OCI-LY3 (cell line): ENCODE measurements around the gene SLIT1.

Experiments used
- H2AFZ ChIP-seq: fragments of 200-600, 300-600 bp; shearing (Covaris generic); 2 replicates; pipeline ENCODE4 v1.6.0; 2014; ENCODE audit warnings: antibody characterized with exemption, low read depth, low read length
- H3K27ac ChIP-seq: fragments of 200-600, 300-600 bp; sonication (generic); 2 replicates; pipeline ENCODE4 v1.5.1; 2014; ENCODE audit warnings: mild to moderate bottlenecking, low read length, moderate library complexity, mixed read lengths
- H3K27me3 ChIP-seq: fragments of 200-600, 300-600 bp; sonication (generic); 2 replicates; pipeline ENCODE4 v1.6.1; 2014; ENCODE audit warnings: low read depth, low read length, mixed read lengths
- H3K36me3 ChIP-seq: fragments of 200-600, 300-600 bp; sonication (generic); replicated peaks from 2 replicates; pipeline ENCODE3; 2014; ENCODE audit warnings: low read depth, low read length, mixed read lengths
- H3K4me1 ChIP-seq: fragments of 300-600, 200-600 bp; sonication (generic); 2 replicates; pipeline ENCODE4 v1.6.1; 2014; ENCODE audit warnings: low read length, mixed read lengths
- H3K4me2 ChIP-seq: fragments of 200-600, 300-600 bp; sonication (generic); 2 replicates; pipeline ENCODE4 v1.6.1; 2014; ENCODE audit warnings: low read length, mixed read lengths
- H3K4me3 ChIP-seq: fragments of 300-600, 200-600 bp; sonication (generic); 2 replicates; pipeline ENCODE4 v1.5.1; 2014; ENCODE audit warnings: antibody characterized with exemption, mild to moderate bottlenecking, low read length, moderate library complexity
- H3K79me2 ChIP-seq: fragments of 300-600, 200-600 bp; shearing (Covaris generic); 2 replicates; pipeline ENCODE4 v1.6.1; 2014; ENCODE audit warnings: mild to moderate bottlenecking, low read length, mixed read lengths
- H3K9ac ChIP-seq: fragments of 300-600, 200-600 bp; shearing (Covaris generic); 2 replicates; pipeline ENCODE4 v1.6.0; 2014; ENCODE audit warnings: mild to moderate bottlenecking, low read length, moderate library complexity
- H3K9me3 ChIP-seq: fragments of 200-600, 300-600 bp; shearing (Covaris generic); 2 replicates; pipeline ENCODE4 v1.6.1; 2014; ENCODE audit warnings: low read length, mixed read lengths; ENCODE audit not compliant: insufficient read depth
- H4K20me1 ChIP-seq: fragments of 200-600, 300-600 bp; sonication (generic); 2 replicates; pipeline ENCODE4 v1.6.1; 2016; ENCODE audit warnings: low read length, mixed read lengths; ENCODE audit not compliant: insufficient read depth
- EZH2phosphoT487 ChIP-seq: fragments of 200-600 bp; shearing (Covaris generic); IDR thresholded peaks from 2 replicates; pipeline ENCODE4 v1.6.1; 2018; ENCODE audit warnings: antibody characterized with exemption, mixed run types, low read depth
- TF ChIP-seq, protein P1 (sequence below): fragments of 200-600, 300-600 bp; sonication (generic); IDR thresholded peaks from 2 replicates; pipeline ENCODE4 v1.5.1; 2014; ENCODE audit warnings: antibody characterized with exemption, low read length, low read depth

SLIT1 gene

DNA sequence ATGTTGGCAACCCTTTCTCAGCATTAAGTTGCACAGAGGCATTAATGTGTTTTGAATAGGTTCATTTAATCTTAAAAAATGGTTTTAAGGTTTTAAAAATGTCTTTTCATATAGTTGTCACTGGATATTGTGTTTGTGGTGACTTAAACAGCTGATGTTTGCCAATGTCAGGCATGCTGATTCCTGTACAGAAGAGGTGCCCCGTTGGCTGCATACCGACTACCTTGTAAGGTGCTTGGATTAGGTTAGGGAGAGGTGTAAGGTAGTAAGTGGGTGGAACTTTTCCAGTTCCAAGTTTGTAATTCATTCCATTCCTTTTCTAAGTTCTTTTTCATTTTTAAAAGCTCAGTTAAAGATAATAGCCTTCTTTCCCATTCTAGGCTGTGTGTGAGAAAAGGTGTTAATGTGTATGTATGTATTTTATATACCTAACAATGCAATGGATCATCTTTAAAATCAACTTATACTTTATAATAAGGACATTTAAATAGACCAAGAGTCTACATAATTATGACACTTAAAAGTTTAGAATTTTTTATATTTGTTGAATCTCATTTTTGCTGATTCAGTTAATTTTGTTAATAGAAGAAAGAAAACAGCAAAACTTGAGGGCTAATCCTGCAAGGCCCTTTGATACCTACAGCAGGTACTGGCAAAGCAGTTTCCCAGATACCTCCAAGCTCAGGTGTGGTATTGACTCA, 198.5 kb downstream of the SLIT1 start:
- Histone ChIP-seq H3K36me3 (no peaks in the 10 kb centered on the region), H3K4me3 (no peak overlapping the region), H3K79me2 (no peaks in the 10 kb centered on the region), H3K4me1 (peaks cover under 1% of the 10 kb centered on the region), H2AFZ (no peak overlapping the region), H3K9me3 (no peaks in the 10 kb centered on the region), H3K9ac (no peak overlapping the region), H3K27me3 (no peaks in the 10 kb centered on the region), H4K20me1 (no peaks in the 10 kb centered on the region), H3K27ac (no peak overlapping the region), H3K4me2 (no peak overlapping the region)
- no peak for TF ChIP-seq EZH2phosphoT487
- TF ChIP-seq, protein P1, sequence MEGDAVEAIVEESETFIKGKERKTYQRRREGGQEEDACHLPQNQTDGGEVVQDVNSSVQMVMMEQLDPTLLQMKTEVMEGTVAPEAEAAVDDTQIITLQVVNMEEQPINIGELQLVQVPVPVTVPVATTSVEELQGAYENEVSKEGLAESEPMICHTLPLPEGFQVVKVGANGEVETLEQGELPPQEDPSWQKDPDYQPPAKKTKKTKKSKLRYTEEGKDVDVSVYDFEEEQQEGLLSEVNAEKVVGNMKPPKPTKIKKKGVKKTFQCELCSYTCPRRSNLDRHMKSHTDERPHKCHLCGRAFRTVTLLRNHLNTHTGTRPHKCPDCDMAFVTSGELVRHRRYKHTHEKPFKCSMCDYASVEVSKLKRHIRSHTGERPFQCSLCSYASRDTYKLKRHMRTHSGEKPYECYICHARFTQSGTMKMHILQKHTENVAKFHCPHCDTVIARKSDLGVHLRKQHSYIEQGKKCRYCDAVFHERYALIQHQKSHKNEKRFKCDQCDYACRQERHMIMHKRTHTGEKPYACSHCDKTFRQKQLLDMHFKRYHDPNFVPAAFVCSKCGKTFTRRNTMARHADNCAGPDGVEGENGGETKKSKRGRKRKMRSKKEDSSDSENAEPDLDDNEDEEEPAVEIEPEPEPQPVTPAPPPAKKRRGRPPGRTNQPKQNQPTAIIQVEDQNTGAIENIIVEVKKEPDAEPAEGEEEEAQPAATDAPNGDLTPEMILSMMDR: no peak

DNA sequence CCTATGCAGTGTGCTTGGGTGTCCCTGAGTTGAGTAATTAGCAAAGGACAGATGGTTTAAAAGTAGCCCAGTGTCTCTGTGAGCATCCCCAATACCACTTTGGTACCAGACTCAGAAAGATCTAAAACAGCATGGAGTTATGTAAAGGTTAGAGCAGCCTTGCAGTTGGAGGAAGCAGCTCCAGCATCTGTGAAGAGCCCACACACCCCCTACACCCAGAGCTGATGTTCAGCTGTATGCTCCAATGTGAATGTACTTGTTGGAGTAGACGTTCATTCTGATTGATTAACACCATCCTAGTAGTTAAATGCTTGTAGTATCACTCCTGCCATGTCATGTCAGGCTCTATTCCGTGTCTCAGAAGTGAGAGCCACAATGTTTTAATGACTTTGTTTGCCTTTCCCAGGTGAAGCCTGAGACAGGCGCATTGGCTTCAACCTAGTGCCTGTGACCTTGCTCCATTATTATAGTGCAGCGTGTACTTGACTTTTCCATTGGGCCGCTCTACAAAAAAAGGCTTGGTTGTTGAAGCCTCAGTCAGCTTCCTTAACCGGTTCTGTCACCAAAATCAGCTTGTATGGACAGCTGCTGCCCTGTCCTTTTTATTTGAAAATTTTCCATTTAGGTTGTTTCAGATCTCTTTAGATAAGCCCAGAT, 199.4 kb downstream of the SLIT1 start:
- H3K9ac ChIP-seq: no peak overlapping the region
- no peak overlapping the region for H3K4me2 ChIP-seq
- no peak overlapping the region for H2AFZ ChIP-seq
- no peaks in the 10 kb centered on the region for H3K4me1 ChIP-seq
- no peak overlapping the region for H3K4me3 ChIP-seq
- no peaks in the 10 kb centered on the region for H4K20me1 ChIP-seq
- H3K36me3 ChIP-seq: no peaks in the 10 kb centered on the region
- no peaks in the 10 kb centered on the region for H3K27me3 ChIP-seq
- TF ChIP-seq, protein P1: no peak
- no peak for TF ChIP-seq EZH2phosphoT487
- no peak overlapping the region for H3K27ac ChIP-seq
- no peaks in the 10 kb centered on the region for H3K9me3 ChIP-seq
- H3K79me2 ChIP-seq: no peaks in the 10 kb centered on the region

DNA sequence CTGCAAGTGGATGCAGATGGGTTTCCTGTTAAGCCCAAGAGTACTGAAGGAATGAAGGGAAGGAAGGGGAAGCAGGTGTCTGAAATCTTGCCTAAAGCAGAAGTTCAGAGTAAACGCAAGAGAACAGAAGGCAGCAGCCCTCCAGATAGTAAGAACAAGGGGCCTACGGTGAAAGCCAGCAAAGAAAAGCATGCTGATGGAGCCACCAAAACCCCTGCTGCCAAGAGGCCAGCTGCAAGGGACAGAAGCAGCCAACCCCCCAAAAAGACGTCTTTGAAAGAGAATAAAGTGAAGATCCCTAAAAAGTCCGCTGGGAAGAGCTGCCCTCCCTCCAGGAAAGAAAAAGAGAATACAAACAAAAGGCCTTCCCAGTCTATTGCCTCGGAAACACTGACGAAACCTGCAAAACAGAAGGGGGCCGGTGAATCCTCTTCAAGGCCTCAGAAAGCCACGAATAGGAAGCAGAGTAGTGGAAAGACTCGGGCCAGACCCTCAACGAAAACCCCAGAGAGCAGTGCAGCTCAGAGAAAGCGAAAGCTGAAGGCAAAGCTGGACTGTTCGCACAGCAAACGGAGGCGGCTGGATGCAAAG, 201.1 kb downstream of the SLIT1 start:
- TF ChIP-seq, protein P1: no peak
- no peak for TF ChIP-seq EZH2phosphoT487
- Histone ChIP-seq H4K20me1 (no peaks in the 10 kb centered on the region), H3K4me3 (no peak overlapping the region), H2AFZ (no peak overlapping the region), H3K9ac (no peak overlapping the region), H3K4me1 (no peaks in the 10 kb centered on the region), H3K27me3 (no peaks in the 10 kb centered on the region), H3K9me3 (no peaks in the 10 kb centered on the region), H3K36me3 (no peaks in the 10 kb centered on the region), H3K4me2 (no peak overlapping the region), H3K27ac (no peak overlapping the region), H3K79me2 (no peaks in the 10 kb centered on the region)

DNA sequence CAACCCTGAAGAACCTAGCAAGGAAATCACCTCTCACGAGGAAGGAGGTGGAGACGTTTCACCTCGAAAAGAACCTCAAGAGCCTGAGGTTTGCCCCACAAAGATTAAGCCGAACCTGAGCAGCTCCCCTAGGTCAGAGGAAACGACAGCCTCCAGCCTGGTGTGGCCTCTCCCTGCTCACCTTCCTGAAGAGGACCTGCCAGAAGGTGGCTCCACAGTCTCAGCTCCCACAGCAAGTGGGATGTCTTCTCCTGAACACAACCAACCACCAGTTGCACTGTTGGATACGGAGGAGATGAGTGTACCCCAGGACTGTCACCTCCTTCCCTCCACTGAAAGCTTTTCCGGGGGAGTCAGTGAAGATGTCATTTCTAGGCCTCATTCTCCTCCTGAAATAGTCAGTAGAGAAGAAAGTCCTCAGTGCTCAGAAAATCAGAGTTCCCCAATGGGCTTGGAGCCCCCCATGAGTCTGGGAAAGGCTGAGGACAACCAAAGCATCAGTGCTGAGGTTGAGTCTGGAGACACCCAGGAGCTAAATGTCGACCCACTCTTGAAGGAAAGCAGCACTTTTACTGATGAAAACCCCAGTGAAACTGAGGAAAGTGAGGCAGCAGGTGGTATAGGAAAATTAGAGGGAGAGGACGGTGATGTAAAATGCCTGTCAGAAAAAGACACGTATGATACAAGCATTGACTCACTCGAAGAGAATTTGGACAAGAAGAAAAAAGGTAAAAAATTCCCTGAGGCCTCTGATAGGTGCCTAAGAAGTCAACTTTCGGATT, 203.4 kb downstream of the SLIT1 start:
- Histone ChIP-seq H3K27me3 (no peaks in the 10 kb centered on the region), H4K20me1 (no peaks in the 10 kb centered on the region), H3K79me2 (no peaks in the 10 kb centered on the region), H3K4me2 (no peak overlapping the region), H3K9ac (no peak overlapping the region), H3K36me3 (no peaks in the 10 kb centered on the region), H2AFZ (no peak overlapping the region), H3K27ac (no peak overlapping the region), H3K4me1 (peaks cover 19% of the 10 kb centered on the region), H3K4me3 (no peak overlapping the region), H3K9me3 (no peaks in the 10 kb centered on the region)
- no peak for TF ChIP-seq EZH2phosphoT487
- TF ChIP-seq, protein P1: peak; percentile 17; the same call in 1 of the 2 replicates
